Measurements from ENCODE around the gene STAM2.
"Not testable (repeated sequence)": the region's sequence is repeated elsewhere in the genome, so short reads cannot be mapped to it uniquely, and the experiment has no call there.

Gene STAM2

GRCh38 chr2:152115952-152116351, 59.6 kb downstream of the STAM2 start:
- DNase-seq (ENCODE audit: extremely low read depth in 1 of 2, low read depth in 1 of 2) = no peak

- DNase-seq (ENCODE audit: extremely low read depth in 1 of 2, low read depth in 1 of 2) = no peak
These were observed 61.2 kb downstream of the STAM2 start for GRCh38 chr2:152114366-152114765.

GRCh38 chr2:152107140-152107539, 68.4 kb downstream of the STAM2 start:
- not testable (repeated sequence) for DNase-seq (ENCODE audit: extremely low read depth in 1 of 2, low read depth in 1 of 2)

GRCh38 chr2:152106464-152106863, 69.1 kb downstream of the STAM2 start:
- no peak for DNase-seq (ENCODE audit: extremely low read depth in 1 of 2, low read depth in 1 of 2)

- no peak for DNase-seq (ENCODE audit: extremely low read depth in 1 of 2, low read depth in 1 of 2)
These were observed 72.3 kb downstream of the STAM2 start for GRCh38 chr2:152103271-152103670.

GRCh38 chr2:152100961-152101360, 74.6 kb downstream of the STAM2 start:
- no peak for DNase-seq (ENCODE audit: extremely low read depth in 1 of 2, low read depth in 1 of 2)

GRCh38 chr2:152099367-152100050, 76.1 kb downstream of the STAM2 start:
- DNase-seq (ENCODE audit: extremely low read depth in 1 of 2, low read depth in 1 of 2) = no peak

- DNase-seq (ENCODE audit: extremely low read depth in 1 of 2, low read depth in 1 of 2) = no peak
These were observed 76.8 kb downstream of the STAM2 start, which contains the start of gene CACNB4 for GRCh38 chr2:152098496-152099366. CACNB4 (minus strand) TSS chr2:152099044.

GRCh38 chr2:152097801-152098495, 77.6 kb downstream of the STAM2 start:
- DNase-seq (ENCODE audit: extremely low read depth in 1 of 2, low read depth in 1 of 2) = no peak

GRCh38 chr2:152097290-152097800, 78.2 kb downstream of the STAM2 start:
- no peak for DNase-seq (ENCODE audit: extremely low read depth in 1 of 2, low read depth in 1 of 2)

GRCh38 chr2:152095146-152095545, 80.4 kb downstream of the STAM2 start:
- DNase-seq (ENCODE audit: extremely low read depth in 1 of 2, low read depth in 1 of 2) = no peak

- DNase-seq (ENCODE audit: extremely low read depth in 1 of 2, low read depth in 1 of 2) = no peak
These were observed 81.5 kb downstream of the STAM2 start for GRCh38 chr2:152094014-152094413.

- no peak for DNase-seq (ENCODE audit: extremely low read depth in 1 of 2, low read depth in 1 of 2)
These were observed 82.1 kb downstream of the STAM2 start for GRCh38 chr2:152093464-152093863.

GRCh38 chr2:152092095-152092494, 83.5 kb downstream of the STAM2 start:
- no peak for DNase-seq (ENCODE audit: extremely low read depth in 1 of 2, low read depth in 1 of 2)

GRCh38 chr2:152090726-152091125, 84.8 kb downstream of the STAM2 start:
- DNase-seq (ENCODE audit: extremely low read depth in 1 of 2, low read depth in 1 of 2) = not testable (repeated sequence)

- DNase-seq (ENCODE audit: extremely low read depth in 1 of 2, low read depth in 1 of 2) = no peak
These were observed 86.3 kb downstream of the STAM2 start for GRCh38 chr2:152089238-152089637.

- no peak for DNase-seq (ENCODE audit: extremely low read depth in 1 of 2, low read depth in 1 of 2)
These were observed 87.6 kb downstream of the STAM2 start for GRCh38 chr2:152088006-152088405.

- DNase-seq (ENCODE audit: extremely low read depth in 1 of 2, low read depth in 1 of 2) = no peak
These were observed 89.3 kb downstream of the STAM2 start for GRCh38 chr2:152086231-152086630.

GRCh38 chr2:152084076-152084475, 91.5 kb downstream of the STAM2 start:
- DNase-seq (ENCODE audit: extremely low read depth in 1 of 2, low read depth in 1 of 2) = no peak

GRCh38 chr2:152083202-152083875, 92.2 kb downstream of the STAM2 start:
- DNase-seq (ENCODE audit: extremely low read depth in 1 of 2, low read depth in 1 of 2) = no peak

- DNase-seq (ENCODE audit: extremely low read depth in 1 of 2, low read depth in 1 of 2) = no peak
These were observed 96.9 kb downstream of the STAM2 start for GRCh38 chr2:152078662-152079061.
